ENCODE data around the gene ASB16.

ASB16 gene

GRCh38 chr17:44190481-44190880 lies 20.0 kb downstream of the ASB16 start:
- DNase-seq (ENCODE audit: low spot score): no peak

GRCh38 chr17:44191369-44191768 lies 20.9 kb downstream of the ASB16 start:
- DNase-seq (ENCODE audit: low spot score): no peak

GRCh38 chr17:44191941-44192496 lies 21.5 kb downstream of the ASB16 start:
- no peak for DNase-seq (ENCODE audit: low spot score)

- DNase-seq (ENCODE audit: low spot score): no peak
These were observed 22.2 kb downstream of the ASB16 start for GRCh38 chr17:44192750-44193149.

GRCh38 chr17:44193326-44194084 lies 23.0 kb downstream of the ASB16 start:
- no peak for DNase-seq (ENCODE audit: low spot score)

GRCh38 chr17:44197107-44197506 lies 26.6 kb downstream of the ASB16 start:
- no peak for DNase-seq (ENCODE audit: low spot score)

- DNase-seq (ENCODE audit: low spot score): no peak
These were observed 27.6 kb downstream of the ASB16 start for GRCh38 chr17:44197980-44198720.

GRCh38 chr17:44198721-44199552 lies 28.4 kb downstream of the ASB16 start:
- DNase-seq (ENCODE audit: low spot score): peak; percentile 86

GRCh38 chr17:44199553-44200477 lies 29.3 kb downstream of the ASB16 start, which contains the start of gene ATXN7L3:
TSS of gene ATXN7L3 (minus strand) at chr17:44199884. CDS start at chr17:44198070, 1,814 bp downstream.
- peak; percentile 98 for DNase-seq (ENCODE audit: low spot score)

GRCh38 chr17:44200478-44201155 lies 30.1 kb downstream of the ASB16 start:
- no peak for DNase-seq (ENCODE audit: low spot score)

- no peak for DNase-seq (ENCODE audit: low spot score)
These were observed 32.3 kb downstream of the ASB16 start for GRCh38 chr17:44202756-44203155.

- peak; percentile 66 for DNase-seq (ENCODE audit: low spot score)
These were observed 33.4 kb downstream of the ASB16 start for GRCh38 chr17:44203731-44204440.

GRCh38 chr17:44204441-44204882 lies 34.0 kb downstream of the ASB16 start:
- no peak for DNase-seq (ENCODE audit: low spot score)

- no peak for DNase-seq (ENCODE audit: low spot score)
These were observed 35.7 kb downstream of the ASB16 start for GRCh38 chr17:44205962-44206824.

GRCh38 chr17:44206825-44207155 lies 36.3 kb downstream of the ASB16 start:
- no peak for DNase-seq (ENCODE audit: low spot score)

- no peak for DNase-seq (ENCODE audit: low spot score)
These were observed 36.8 kb downstream of the ASB16 start for GRCh38 chr17:44207319-44207718.

- no peak for DNase-seq (ENCODE audit: low spot score)
These were observed 37.2 kb downstream of the ASB16 start for GRCh38 chr17:44207743-44208142.

- DNase-seq (ENCODE audit: low spot score): no peak
These were observed 39.4 kb downstream of the ASB16 start for GRCh38 chr17:44209786-44210341.
